Suprapubic skin (tissue), 4 donors: ENCODE data around the gene CXCR3.

ENCODE experiments used
- CTCF ChIP-seq, 2 donors: fragments of 200-600 bp in 1 of 2; fragments of 450-650 bp in 1 of 2; sonication (generic) in 1 of 2; IDR thresholded peaks; one replicate each; pipeline ENCODE4 v1.5.1; 2016 to 2019; ENCODE audit warnings: antibody characterized with exemption in 2 of 2, mild to moderate bottlenecking in 1 of 2, moderate library complexity in 1 of 2
- EP300 ChIP-seq: sonication (generic); formaldehyde crosslinking; IDR thresholded peaks from one replicate; pipeline ENCODE4 v1.6.1; 2017; ENCODE audit warnings: antibody characterized with exemption
- POLR2A ChIP-seq, 2 donors: fragments of 450-650 bp; IDR thresholded peaks; one replicate each; pipeline ENCODE4 v1.6.1; 2017; ENCODE audit warnings: antibody characterized with exemption in 2 of 2, mild to moderate bottlenecking in 2 of 2, moderate library complexity in 2 of 2
- POLR2AphosphoS5 ChIP-seq, 3 donors: sonication (generic); formaldehyde crosslinking; IDR thresholded peaks; one replicate each; pipeline ENCODE4 v1.6.1; 2017; ENCODE audit warnings: antibody characterized with exemption in 3 of 3

- no peak for TF ChIP-seq EP300
- TF ChIP-seq CTCF (IDR thresholded peaks at IDR 0.05) = no peak
- no peak for TF ChIP-seq POLR2AphosphoS5 (IDR thresholded peaks at IDR 0.05)
- no peak for TF ChIP-seq POLR2A (IDR thresholded peaks at IDR 0.05)
These were observed 18.3 kb upstream of the CXCR3 start for GRCh38 chrX:71636438-71637252.
